HG02763 (cell line): ENCODE results near the gene TAPBPL.
"Not testable (repeated sequence)": the region's sequence is repeated elsewhere in the genome, so short reads cannot be mapped to it uniquely, and the experiment has no call there.

ENCODE experiments used
- ATAC-seq: cut with Tn5 transposase; IDR thresholded peaks from one replicate; pipeline ENCODE4 v1.9.1; 2021; ENCODE audit warnings: mild to moderate bottlenecking, moderate library complexity; ENCODE audit not compliant: unreplicated experiment

The TAPBPL gene, protein sequence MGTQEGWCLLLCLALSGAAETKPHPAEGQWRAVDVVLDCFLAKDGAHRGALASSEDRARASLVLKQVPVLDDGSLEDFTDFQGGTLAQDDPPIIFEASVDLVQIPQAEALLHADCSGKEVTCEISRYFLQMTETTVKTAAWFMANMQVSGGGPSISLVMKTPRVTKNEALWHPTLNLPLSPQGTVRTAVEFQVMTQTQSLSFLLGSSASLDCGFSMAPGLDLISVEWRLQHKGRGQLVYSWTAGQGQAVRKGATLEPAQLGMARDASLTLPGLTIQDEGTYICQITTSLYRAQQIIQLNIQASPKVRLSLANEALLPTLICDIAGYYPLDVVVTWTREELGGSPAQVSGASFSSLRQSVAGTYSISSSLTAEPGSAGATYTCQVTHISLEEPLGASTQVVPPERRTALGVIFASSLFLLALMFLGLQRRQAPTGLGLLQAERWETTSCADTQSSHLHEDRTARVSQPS

DNA sequence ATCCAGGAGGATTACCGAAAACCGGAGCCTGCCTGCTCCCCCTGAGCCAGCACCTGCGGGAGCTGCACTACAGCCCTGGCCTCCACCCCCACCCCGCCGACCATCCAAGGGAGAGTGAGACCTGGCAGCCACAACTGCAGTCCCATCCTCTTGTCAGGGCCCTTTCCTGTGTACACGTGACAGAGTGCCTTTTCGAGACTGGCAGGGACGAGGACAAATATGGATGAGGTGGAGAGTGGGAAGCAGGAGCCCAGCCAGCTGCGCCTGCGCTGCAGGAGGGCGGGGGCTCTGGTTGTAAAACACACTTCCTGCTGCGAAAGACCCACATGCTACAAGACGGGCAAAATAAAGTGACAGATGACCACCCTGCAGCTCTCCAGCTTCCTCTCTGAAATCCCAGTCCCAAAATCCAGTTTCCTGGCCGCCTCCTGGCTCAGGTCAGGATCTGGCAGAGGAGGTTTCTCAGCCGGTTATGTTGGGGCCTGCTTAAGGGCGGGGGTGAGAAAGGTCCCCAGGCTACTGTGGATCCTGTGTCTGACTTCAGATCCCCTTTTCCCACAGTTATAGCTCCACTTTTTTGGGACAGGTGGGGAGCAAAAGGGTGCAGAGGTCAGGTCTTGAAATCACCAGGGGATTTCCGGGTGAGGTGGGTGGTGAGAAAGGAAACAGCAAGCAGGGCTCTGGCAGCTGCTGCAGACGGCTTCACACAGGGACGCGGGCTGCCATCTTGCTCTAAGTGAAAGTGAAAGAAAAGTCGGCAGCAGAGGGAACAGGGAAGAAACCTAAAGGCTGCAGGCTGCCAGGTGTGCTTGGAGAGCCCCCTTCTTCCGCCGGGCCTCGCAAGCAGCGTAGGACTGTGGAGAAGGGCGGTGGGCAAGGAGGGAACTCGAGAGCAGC, at the start of gene TAPBPL:
TSS of gene TAPBPL (plus strand) at position 695 of the 897 bp plus-strand sequence. CDS start 207 bp downstream, outside the sequence.
- peak; percentile 53 for ATAC-seq

DNA sequence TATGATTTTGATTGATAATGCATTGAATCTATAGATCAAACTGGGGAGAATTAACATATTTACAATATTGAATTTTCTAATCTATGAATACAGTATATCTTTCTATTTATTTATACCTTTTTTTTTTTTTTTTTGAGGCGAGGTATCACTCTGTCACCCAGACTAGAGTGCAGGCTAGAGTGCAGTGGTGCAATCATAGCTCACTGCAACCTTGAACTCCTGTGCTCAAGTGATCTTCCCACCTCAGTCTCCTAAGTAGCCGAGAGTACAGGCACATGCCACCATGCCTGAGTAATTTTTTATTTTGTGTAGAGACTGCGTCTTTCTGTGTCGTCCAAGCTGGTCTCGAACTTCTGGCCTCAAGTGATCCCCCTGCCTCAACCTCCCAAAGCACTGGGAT, 47.5 kb upstream of the TAPBPL start:
- ATAC-seq: no peak

DNA sequence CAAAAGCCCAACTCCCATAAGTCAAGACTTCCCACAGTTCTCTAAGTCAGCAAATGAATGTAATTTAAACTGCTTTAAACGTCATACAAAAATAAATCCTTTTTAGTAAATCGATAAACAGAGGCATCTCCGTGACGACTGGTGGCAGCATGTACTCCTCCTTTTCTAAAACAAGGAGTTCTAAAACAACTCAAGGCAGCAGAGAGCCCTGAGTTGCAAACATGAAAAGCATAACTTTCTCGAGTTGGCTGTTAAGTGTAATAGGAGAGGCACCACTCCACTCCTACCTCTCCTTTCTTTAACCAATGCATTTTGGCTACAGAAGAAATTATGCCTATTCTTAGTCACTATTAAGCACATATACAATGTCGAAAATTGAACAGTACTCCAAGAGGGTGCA, 45.9 kb upstream of the TAPBPL start:
- no peak for ATAC-seq

DNA sequence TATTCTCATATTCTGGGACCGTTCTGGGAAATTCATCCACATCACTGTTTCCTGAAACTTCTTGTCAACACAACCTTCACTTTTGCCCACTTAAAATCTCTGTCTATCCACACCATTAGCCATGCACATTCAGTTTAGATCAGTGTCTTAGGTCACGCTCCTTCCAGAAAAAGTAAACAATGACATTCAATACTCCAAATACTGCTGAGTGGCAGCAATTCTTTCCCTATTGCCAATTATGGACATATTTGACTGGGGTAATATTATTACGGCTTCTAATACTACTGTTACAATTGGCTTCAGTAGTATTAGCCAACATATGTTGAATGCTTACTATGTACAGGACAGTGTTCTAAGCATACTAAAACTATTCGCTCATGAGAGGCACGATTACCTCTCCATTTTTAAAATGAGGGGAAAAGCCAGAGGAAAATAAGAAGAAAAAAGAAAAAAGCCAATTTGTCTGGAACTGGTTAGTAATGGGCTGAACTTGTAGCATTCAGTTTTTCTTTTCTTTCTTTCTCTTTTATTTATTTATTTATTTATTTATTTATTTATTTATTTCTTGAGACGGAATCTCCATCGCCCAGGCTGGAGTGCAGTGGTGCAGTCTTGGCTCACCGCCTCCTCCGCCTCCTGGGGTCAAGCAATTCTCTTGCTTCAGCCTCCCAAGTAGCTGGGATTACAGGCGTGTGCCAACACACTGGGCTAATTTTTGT, 44.4 kb upstream of the TAPBPL start:
- ATAC-seq: no peak

DNA sequence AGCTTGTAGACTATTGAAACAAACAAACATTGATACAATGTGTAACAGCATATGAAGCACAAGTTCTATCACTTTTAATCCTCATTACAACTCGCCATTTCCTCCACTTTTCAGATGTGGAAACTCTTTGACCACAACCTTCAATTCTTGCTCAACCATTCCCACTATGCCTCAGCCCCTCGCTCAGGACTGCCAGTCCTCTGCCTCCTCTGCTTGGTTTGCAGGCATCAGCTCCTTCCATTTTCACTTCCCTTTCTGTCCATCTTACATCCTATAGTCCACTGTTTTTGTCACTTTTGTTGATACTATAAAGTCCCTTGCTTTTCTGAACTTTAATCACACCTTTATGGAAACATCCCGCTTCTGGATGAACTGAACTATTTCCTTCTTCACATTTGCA, 35.2 kb upstream of the TAPBPL start:
- no peak for ATAC-seq

DNA sequence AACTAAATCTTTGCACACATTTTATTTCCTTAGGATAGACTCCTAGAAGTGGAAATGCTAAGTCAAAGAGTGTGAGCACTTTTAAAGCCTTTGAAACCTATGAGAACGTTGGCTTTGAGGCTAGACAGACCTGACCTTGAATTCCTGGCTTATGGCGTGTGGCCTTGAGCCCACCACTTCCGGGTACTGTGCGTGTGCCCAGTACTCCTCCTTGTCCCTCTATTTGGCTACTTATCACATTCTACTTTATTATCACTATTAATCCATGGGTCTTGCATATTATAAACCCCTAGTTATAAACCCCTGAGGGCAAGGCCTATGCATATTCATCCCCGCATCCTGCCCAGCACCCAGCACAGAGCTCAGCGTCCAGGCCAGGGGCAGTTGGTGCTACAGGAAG, 33.0 kb upstream of the TAPBPL start:
- ATAC-seq: no peak

DNA sequence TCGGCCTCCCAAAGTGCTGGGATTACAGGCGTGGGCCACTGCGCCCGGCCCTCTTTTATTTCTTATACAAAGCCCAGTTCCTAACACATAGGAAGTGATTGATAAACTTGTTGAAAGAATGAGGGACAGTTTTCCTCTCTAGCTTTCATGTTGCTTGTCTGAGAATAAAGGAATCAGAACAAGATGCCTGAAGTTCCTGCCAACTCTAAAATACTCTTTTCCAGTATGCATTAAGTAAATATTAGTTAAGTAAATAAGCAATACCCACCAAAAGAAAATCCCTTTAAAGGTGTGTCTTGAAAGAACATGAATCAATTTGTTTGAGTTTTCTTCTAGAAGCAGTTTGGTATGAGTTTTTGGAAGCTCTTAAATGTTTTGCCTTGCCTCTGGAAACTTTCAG, 31.5 kb upstream of the TAPBPL start:
- ATAC-seq: no peak

DNA sequence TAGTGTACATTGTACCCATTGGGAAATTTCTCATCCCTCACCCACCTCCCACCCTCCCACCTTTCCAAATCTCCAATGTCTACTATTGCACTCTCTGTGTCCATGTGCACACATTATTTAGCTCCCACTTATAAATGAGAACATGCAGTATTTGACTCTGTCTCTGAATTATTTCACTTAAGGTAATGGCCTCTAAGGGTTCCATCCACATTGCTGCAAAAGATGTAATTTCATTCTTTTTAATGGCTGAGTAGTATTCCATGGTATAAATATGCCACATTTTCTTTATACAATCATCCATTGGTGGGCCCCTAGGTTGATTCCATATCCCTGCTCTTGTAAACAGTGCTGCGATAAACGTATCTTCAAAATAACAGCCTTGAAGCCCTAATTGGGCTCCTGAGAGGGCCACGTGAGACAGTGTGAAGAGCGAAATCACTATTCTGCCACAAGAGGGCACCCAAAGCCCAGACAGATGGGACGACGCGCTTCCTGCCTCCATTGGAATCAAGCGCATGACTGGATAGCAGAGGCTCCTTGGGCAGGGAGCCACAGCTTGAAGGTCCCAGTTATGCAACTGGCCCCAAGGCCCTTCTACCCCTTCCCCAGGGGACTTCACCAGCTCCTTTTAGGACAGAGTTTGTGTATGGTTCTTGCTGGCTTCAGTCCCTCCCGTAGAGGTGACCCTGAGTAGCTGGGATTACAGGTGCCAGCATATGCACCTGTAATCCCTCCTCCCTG, 28.4 kb upstream of the TAPBPL start:
- ATAC-seq: no peak

DNA sequence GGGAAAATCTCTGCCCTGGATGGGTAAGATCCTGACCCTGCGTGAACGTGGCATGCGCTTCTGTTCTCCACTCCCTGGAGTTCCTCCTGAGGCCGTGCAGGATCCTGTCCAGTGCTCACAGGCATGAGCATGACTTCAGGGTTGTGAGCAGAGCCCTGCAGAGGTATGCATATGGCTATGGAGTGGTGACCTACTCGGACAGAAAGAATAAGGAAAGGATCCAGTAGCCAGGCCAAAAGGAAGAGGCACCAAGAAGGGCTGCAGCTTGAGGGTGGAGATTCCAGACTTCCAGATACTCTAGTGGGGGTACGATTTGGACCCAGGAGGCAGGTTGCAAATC, 27.9 kb upstream of the TAPBPL start:
- ATAC-seq: no peak

DNA sequence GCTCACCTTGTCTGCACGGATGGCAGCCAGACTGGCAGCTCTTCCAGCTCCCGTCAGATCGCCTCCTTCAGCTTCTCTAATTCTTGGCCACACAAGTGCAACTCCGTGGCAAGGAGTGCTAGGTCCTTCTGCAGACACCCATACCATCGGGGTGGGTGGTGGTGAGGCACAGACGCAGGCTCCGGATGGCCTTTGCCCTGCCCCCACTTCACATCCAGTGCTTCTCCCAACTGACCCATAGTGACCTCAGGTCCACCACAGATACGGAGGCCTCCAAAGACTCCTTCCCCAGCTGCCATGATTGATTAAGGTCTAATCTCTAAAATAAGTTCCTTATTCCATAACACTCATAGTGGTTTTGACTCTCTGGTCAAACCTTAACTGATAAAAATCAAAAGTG, 27.0 kb upstream of the TAPBPL start:
- no peak for ATAC-seq

DNA sequence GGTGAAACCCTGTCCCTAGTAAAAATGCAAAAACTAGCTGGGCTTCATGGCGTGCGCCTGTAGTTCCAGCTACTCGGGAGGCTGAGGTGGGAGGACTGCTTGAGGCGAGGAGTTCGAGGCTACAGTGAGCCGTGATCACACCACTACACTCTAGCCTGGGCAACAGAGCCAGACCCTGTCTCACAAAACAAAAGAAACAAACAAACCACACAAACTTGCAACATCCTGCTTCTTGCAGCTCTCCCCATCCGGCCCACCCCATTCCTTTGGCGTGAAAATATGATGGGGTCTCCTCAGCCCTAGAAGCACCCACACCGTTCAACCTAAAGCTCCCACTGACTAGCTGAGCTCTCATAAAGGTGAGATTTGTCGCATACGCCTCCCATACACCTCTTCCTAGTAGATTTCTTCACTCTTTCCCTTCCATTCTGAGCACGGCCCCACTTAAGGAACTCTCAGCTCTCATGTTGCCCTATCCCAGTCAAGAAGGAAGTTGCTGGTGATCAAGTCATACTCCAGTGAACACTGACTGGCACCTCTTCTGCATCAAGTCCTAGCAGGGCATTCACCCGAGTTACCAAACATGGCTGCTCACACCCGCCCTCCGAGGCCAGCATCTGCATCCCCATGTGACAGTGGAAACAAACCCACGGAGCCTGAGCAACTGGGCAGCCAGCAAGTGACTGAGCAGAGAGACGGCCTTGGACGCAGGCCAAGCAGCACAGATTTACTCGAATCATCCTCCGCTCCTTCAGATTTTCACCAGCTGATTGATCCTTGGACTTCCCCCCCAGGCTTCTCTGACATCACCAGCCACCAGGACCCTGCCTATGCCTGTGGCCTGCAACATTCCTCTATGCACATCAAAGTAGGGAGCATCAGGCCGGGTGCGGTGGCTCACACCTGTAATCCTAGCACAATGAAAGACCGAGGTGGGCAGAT, 26.0 kb upstream of the TAPBPL start:
- ATAC-seq: no peak

DNA sequence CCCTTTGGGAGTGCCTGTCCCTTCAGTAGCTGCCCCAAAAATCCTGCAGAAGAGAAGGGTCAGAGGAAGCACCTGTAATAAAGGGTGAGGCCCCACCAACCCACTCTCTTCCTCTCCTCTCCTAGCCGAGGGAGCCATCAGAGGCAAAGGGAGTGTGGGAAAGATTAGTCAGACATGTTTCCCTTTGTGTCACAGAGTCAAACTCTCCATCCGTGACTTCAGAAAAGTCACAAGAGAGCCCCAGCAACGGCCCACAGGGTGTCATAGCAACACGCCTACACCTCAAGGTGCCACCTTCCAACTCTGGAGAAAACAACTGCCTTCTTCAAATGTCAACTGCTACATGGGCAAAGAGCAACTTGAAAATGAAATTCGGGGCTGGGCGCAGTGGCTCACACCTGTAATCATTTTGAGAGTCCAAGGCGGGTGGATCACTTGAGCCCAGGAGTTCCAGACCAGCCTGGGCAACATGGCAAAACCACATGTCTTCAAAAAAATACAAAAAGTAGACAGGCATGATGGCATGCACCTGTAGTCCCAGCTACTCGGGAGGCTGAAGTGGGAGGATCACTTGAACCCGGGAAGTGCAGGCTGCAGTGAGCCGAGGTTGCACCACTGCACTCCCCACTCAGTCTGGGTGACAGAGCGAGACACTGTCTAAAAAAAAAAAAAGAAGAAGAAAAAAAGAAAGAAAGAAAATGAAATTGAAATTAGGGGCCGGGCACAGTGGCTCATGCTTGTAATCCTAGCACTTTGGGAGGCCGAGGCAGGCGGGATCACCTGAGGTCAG, 24.8 kb upstream of the TAPBPL start:
- peak; percentile 68 for ATAC-seq

DNA sequence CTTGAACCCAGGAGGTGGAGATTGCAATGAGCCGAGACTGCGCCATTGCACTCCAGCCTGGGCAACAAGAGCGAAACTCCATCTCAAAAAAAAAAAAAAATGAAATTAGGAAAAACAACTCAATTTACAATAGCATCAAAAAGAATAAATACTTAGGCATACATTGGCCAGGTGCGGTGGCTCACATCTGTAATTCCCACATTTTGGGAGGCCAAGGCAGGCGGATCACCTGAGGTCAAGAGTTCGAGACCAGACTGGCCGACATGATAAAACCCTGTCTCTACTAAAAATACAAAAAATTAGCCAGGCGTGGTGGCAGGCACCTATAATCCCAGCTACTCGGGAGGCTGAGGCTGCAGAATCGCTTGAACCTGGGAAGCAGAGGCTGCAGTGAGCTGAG, 24.0 kb upstream of the TAPBPL start:
- ATAC-seq: not testable (repeated sequence)

DNA sequence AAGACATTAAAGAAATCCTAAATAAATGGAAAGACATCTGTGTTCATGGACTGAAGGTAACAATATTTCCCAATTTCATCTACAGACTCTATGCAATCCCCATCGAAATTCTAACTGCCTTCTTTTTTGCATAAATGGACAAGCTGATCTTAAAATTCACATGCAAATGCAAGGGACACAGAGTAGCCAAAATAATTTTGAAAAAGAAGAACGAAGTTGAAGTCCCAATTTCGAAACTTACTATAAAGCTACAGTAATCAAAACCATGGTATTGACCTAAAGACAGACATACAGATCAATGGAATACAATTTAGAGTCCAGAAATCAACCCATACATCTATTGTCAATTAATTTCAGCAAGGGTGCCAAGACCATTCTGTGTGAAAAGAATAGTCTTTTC, 23.5 kb upstream of the TAPBPL start:
- ATAC-seq: no peak

DNA sequence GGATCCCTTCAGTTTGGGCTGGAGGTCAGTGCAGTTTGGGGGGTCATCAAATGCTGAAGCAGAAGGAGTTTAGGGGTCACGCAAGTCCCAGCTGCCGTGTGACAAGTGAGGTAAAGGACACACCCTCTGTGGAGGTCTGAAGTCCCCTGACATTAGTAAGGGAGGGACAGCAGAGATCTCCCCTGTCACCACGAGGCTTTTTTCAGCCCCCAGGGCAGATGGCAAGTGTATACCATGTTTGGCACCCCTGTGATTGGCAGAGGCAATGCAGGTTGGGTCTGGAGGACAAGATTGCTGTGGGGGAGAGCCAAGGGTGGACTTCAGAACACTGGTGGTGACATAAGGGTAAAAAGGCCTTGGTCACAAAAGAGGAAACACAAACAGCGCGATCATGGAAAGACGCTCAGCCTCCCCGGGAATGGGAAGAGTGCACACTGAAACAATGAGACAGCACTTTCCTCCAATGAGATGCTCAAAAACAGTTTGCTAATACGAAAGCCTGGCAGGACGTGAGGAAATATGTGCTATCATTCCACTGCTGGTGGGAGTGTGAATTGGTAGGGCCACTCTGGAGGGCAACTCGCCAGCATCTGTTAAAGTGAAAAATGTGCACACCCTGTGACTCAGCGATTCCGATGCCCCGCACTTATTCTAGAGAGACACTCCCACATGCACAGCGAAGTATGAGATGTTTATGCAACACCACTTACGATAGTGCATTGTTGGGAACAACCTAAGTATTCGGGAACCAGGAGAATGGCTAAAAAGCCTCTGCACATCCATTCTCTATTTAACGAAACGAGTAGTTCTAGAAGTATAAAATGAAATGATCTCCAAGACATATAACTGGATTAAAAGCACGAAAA, 21.5 kb upstream of the TAPBPL start:
- no peak for ATAC-seq

DNA sequence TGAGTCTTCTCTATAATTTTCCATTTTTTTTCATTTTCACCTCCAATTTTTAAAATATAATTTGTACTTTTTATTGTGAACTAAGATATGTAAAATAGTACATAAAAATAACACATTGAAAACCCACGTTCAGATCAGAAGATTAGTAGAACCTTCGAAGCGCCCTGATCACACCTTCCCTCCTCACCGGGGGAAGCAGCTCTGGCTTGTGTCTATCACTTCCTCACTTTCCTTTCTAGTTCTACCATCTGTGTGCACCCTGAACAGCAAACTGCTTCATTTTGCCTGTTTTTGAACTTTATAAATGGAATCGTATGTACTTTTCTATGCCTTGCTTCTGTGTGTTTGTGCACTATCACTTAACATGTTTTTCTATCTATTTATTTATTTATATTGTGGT, 18.9 kb upstream of the TAPBPL start:
- no peak for ATAC-seq

DNA sequence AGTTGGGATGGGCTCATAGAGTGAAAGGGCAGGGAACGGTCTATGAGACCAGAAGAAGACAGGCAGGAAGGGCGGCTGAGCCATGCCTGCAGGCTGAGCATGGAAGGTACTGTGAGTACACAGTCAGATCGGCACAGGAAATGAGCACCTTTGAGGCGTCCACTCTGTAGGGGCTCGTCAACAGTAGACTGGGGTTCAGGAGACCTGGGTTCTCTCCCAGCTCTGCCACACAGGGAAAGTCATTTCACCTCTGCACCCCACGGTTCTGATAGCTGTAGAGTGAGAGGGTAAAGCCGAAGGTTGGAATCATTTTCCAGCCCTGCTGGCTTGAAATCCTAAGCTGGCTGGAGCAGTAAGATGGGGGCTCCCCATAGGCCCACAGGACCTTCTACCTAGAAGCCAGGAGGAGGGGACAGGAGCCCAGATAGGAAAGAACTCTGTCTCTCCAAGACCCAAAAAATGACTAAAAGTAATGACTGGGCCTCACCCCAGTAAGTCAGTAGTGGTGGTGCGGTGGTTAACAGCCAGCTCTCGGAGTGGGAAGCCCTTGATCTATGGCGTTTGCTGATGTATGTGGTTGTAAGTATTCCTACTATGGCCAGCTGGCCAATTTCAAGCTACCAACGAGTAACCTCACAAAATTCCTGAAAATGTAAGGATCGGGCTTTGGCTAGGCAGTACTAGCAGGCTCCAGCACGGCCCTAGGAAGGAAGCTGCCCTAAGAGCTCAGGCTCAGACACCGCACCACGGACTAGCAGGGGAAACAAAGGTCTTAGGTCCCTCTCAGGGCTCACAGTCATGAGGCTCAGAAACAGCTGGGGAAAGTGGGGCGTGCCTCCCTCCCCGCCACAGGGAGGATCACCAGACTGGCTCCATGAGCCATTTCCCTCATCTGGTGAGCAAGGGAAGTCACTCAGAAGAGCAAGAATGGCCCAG, 17.4 kb upstream of the TAPBPL start:
- ATAC-seq: no peak
